H9 (cell line): ENCODE measurements around the gene BTLA. TPM values are rescaled to one million over a fixed set of nuclear protein-coding genes. Genes with fewer than 3 reads are reported as not detected.

Experiments used
- DNase-seq: peaks from one replicate; pipeline ENCODE4 v3.0.0-alpha.2; 2017
- H2AFZ ChIP-seq: one replicate; pipeline ENCODE4 v1.6.1; 2013; ENCODE audit warnings: mild to moderate bottlenecking, low read length, control low read depth, moderate library complexity
- H2AK5ac ChIP-seq: 2 replicates; pipeline ENCODE4 v1.6.1; 2013; ENCODE audit warnings: low read length, control low read depth, mixed read lengths; ENCODE audit not compliant: insufficient read length
- H2BK120ac ChIP-seq: one replicate; pipeline ENCODE4 v1.6.1; 2013; ENCODE audit warnings: low read depth, mild to moderate bottlenecking, low read length, control low read depth, inconsistent platforms; ENCODE audit not compliant: poor library complexity, severe bottlenecking
- H2BK12ac ChIP-seq: 2 replicates; pipeline ENCODE4 v1.6.1; 2013; ENCODE audit warnings: low read length, control low read depth, mixed read lengths, low read depth; ENCODE audit not compliant: insufficient read length
- H2BK15ac ChIP-seq: 2 replicates; pipeline ENCODE4 v1.6.1; 2013; ENCODE audit warnings: low read depth, low read length, control low read depth
- H2BK20ac ChIP-seq: one replicate; pipeline ENCODE4 v1.6.1; 2013; ENCODE audit warnings: low read depth, mild to moderate bottlenecking, low read length, control low read depth, inconsistent platforms; ENCODE audit not compliant: poor library complexity, severe bottlenecking
- H2BK5ac ChIP-seq: 2 replicates; pipeline ENCODE4 v1.6.1; 2013; ENCODE audit warnings: low read length, control low read depth, mixed read lengths; ENCODE audit not compliant: insufficient read length
- H3K14ac ChIP-seq: 2 replicates; pipeline ENCODE4 v1.6.1; 2013; ENCODE audit warnings: low read length, control low read depth; ENCODE audit not compliant: insufficient read depth
- H3K18ac ChIP-seq: 2 replicates; pipeline ENCODE4 v1.6.1; 2013; ENCODE audit warnings: low read depth, mild to moderate bottlenecking, mixed read lengths, low read length, control low read depth; ENCODE audit not compliant: insufficient read length
- H3K23ac ChIP-seq: 2 replicates; pipeline ENCODE4 v1.6.1; 2013; ENCODE audit warnings: low read length, control low read depth, mixed read lengths, low read depth; ENCODE audit not compliant: insufficient read length
- H3K23me2 ChIP-seq: 2 replicates; pipeline ENCODE4 v1.6.1; 2013; ENCODE audit warnings: low read depth, mild to moderate bottlenecking, mixed read lengths, low read length, control low read depth; ENCODE audit not compliant: insufficient read length, poor library complexity, severe bottlenecking
- H3K27ac ChIP-seq: 2 replicates; pipeline ENCODE4 v1.5.1; 2013; ENCODE audit warnings: low read length, control low read depth, mixed read lengths, low read depth; ENCODE audit not compliant: insufficient read length
- H3K27me3 ChIP-seq: 2 replicates; pipeline ENCODE4 v1.6.1; 2013; ENCODE audit warnings: low read length, control low read depth, inconsistent platforms; ENCODE audit not compliant: insufficient read depth
- H3K4ac ChIP-seq: 2 replicates; pipeline ENCODE4 v1.6.1; 2013; ENCODE audit warnings: low read depth, mild to moderate bottlenecking, control low read depth, inconsistent platforms, low read length, moderate library complexity
- H3K4me1 ChIP-seq: 2 replicates; pipeline ENCODE4 v1.6.1; 2013; ENCODE audit warnings: low read length, control low read depth, inconsistent platforms; ENCODE audit not compliant: insufficient read depth
- H3K4me2 ChIP-seq: 2 replicates; pipeline ENCODE4 v1.6.1; 2013; ENCODE audit warnings: low read length, control low read depth, mixed read lengths; ENCODE audit not compliant: insufficient read length, insufficient read depth
- H3K56ac ChIP-seq: 2 replicates; pipeline ENCODE4 v1.6.1; 2013; ENCODE audit warnings: low read depth, mild to moderate bottlenecking, mixed read lengths, low read length, control low read depth; ENCODE audit not compliant: insufficient read length
- H3K79me1 ChIP-seq: 2 replicates; pipeline ENCODE4 v1.6.1; 2013; ENCODE audit warnings: low read depth, mild to moderate bottlenecking, moderate library complexity, low read length, control low read depth, inconsistent platforms; ENCODE audit not compliant: insufficient read depth, poor library complexity, severe bottlenecking
- H3K79me2 ChIP-seq: 2 replicates; pipeline ENCODE4 v1.6.1; 2013; ENCODE audit warnings: low read length, control low read depth, inconsistent platforms; ENCODE audit not compliant: insufficient read depth
- H3K9ac ChIP-seq: 2 replicates; pipeline ENCODE4 v1.6.1; 2013; ENCODE audit warnings: low read length, control low read depth, mixed read lengths; ENCODE audit not compliant: insufficient read length; ENCODE audit errors: extremely low read depth
- H3K9me3 ChIP-seq: one replicate; pipeline ENCODE4 v1.6.1; 2013; ENCODE audit warnings: low read depth, low read length, inconsistent platforms; ENCODE audit not compliant: control insufficient read depth
- H3T11ph ChIP-seq: one replicate; pipeline ENCODE4 v1.6.1; 2013; ENCODE audit warnings: mild to moderate bottlenecking, low read length, control low read depth, inconsistent platforms
- H4K20me1 ChIP-seq: one replicate; pipeline ENCODE4 v1.6.1; 2013; ENCODE audit not compliant: control insufficient read depth, insufficient read length, insufficient read depth
- H4K5ac ChIP-seq: 2 replicates; pipeline ENCODE4 v1.6.1; 2013; ENCODE audit warnings: low read depth, mild to moderate bottlenecking, mixed read lengths, low read length, control low read depth; ENCODE audit not compliant: insufficient read length
- H4K8ac ChIP-seq: replicated peaks from 2 replicates; pipeline ENCODE4 v1.6.1; 2013; ENCODE audit warnings: low read length, control low read depth, mixed read lengths, low read depth; ENCODE audit not compliant: insufficient read length
- H4K91ac ChIP-seq: 2 replicates; pipeline ENCODE4 v1.6.1; 2013; ENCODE audit warnings: low read depth, mild to moderate bottlenecking, moderate library complexity, mixed read lengths, low read length, control low read depth; ENCODE audit not compliant: insufficient read length
- H3K27ac Mint-ChIP-seq, 3 experiments: 2 replicates in 2 of 3; 3 replicates in 1 of 3; pipeline ENCODE4 v1.8.0; 2020 to 2021; ENCODE audit warnings: mixed read lengths in 3 of 3, mild to moderate bottlenecking in 1 of 3, moderate library complexity in 1 of 3
- H3K27me3 Mint-ChIP-seq: 2 replicates; pipeline ENCODE4 v1.8.0; 2021; ENCODE audit warnings: low read depth, mild to moderate bottlenecking, moderate library complexity, mixed read lengths
- H3K36me3 Mint-ChIP-seq, 3 experiments: 2 replicates in 2 of 3; 3 replicates in 1 of 3; pipeline ENCODE4 v1.8.0; 2020 to 2021; ENCODE audit warnings: low read depth in 3 of 3, mixed read lengths in 3 of 3; ENCODE audit not compliant: insufficient read depth in 1 of 3
- H3K4me1 Mint-ChIP-seq, 2 experiments: 2 replicates each; pipeline ENCODE4 v1.8.0; 2020; ENCODE audit warnings: mixed read lengths in 2 of 2
- H3K4me3 Mint-ChIP-seq, 2 experiments: 2 replicates in 1 of 2; 3 replicates in 1 of 2; pipeline ENCODE4 v1.8.0; 2020 to 2021; ENCODE audit warnings: mild to moderate bottlenecking in 2 of 2, mixed read lengths in 2 of 2, moderate library complexity in 1 of 2
- H3K9me3 Mint-ChIP-seq, 2 experiments: 2 replicates in 1 of 2; 3 replicates in 1 of 2; pipeline ENCODE4 v1.8.0; 2020; ENCODE audit warnings: mild to moderate bottlenecking in 2 of 2, mixed read lengths in 2 of 2, moderate library complexity in 1 of 2
- WGBS: extraction: QIAGEN DNeasy Blood & Tissue Kit; methylation state at CpG from one replicate; pipeline ENCODE4 v1.1.7; 2013; ENCODE audit warnings: missing lambda C conversion rate, low lambda C conversion rate, mixed read lengths; ENCODE audit not compliant: insufficient read length; ENCODE audit errors: extremely low coverage; 5-methylcytosine and 5-hydroxymethylcytosine counted together
- total RNA-seq: library from RNA; stranded (reverse); gene quantifications from 2 replicates; pipeline ENCODE4 v1.2.1, GENCODE V29; 2021
- TF ChIP-seq, protein P1 (sequence below): fragments of 200-600 bp; sonication (generic); conservative IDR thresholded peaks from 3 replicates; pipeline ENCODE4 v1.8.0; 2021; ENCODE audit warnings: antibody characterized with exemption, mild to moderate bottlenecking

The BTLA gene
- total RNA-seq, 1 experiment from 2014 or later = not detected

DNA sequence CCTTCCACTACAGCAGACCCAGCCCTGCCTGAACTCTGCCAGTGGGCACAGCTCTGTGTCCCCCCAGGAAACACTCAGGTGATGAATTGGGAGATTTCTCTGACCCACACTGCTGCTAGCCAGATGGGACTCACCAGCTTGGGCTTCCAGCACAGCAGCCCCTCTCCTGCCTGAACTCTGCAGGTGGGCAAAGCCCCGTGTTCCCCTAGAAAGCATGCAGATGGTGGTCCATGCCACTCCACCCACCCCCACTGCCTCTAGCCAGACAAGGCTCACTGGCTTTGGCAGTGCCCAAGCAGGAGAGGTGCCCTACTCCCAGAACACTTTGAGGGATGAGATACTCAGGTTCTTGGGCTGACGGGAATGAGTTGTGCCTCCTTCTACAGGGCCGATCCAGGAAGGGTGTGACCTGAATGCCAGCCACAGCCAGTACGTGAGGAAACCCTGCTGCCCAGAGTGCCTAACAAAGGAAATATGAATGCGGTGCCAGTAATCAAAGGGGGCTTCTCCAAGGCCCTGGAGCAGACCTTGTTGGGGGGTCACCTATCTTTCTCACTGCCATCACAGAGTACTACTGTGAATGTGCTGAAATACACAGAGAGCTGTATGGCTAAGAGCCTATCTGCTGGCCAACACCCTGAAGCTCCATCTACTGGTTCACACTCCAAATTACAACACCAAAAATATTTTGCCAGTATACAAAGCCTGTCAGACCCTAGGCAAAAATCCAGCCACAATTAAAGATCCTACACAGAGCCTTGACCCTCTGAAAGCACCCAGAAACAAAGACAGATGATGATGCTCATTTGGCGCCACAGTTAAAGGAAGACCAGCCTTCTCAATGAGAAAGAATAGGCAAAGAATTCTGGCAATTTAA, 61.9 kb downstream of the BTLA start:
- no peak overlapping the region for H2BK12ac ChIP-seq
- no peak overlapping the region for H3K23ac ChIP-seq
- no peak overlapping the region for H2BK5ac ChIP-seq
- H3T11ph ChIP-seq = no peak overlapping the region
- H4K8ac ChIP-seq = no peak overlapping the region
- no peak overlapping the region for H2AFZ ChIP-seq
- no peak overlapping the region for H3K27ac ChIP-seq
- Mint-ChIP-seq H3K4me1 (no peaks in the 10 kb centered on the region), H3K9me3 (peaks cover 46 to 56% of the 10 kb centered on the region in 2 experiments), H3K27me3 (no peaks in the 10 kb centered on the region; the same call in 1 of the 2 replicates), H3K4me3 (no peak overlapping the region), H3K36me3 (peaks cover 31 to 59% (median 49%) of the 10 kb centered on the region in 3 experiments), H3K27ac (no peak overlapping the region)
- H3K18ac ChIP-seq = no peak overlapping the region
- no CpG with 5 or more reads among the region's 6 CpGs for WGBS
- H3K4ac ChIP-seq = no peak overlapping the region
- no peaks in the 10 kb centered on the region for H4K20me1 ChIP-seq
- H4K5ac ChIP-seq = no peak overlapping the region
- H3K4me2 ChIP-seq = no peak overlapping the region
- no peaks in the 10 kb centered on the region for H3K23me2 ChIP-seq
- no peaks in the 10 kb centered on the region for H3K79me2 ChIP-seq
- TF ChIP-seq, protein P1, sequence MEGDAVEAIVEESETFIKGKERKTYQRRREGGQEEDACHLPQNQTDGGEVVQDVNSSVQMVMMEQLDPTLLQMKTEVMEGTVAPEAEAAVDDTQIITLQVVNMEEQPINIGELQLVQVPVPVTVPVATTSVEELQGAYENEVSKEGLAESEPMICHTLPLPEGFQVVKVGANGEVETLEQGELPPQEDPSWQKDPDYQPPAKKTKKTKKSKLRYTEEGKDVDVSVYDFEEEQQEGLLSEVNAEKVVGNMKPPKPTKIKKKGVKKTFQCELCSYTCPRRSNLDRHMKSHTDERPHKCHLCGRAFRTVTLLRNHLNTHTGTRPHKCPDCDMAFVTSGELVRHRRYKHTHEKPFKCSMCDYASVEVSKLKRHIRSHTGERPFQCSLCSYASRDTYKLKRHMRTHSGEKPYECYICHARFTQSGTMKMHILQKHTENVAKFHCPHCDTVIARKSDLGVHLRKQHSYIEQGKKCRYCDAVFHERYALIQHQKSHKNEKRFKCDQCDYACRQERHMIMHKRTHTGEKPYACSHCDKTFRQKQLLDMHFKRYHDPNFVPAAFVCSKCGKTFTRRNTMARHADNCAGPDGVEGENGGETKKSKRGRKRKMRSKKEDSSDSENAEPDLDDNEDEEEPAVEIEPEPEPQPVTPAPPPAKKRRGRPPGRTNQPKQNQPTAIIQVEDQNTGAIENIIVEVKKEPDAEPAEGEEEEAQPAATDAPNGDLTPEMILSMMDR = peak; percentile 70
- H3K27me3 ChIP-seq = no peaks in the 10 kb centered on the region
- no peak overlapping the region for H2AK5ac ChIP-seq
- DNase-seq = peak; percentile 45
- H2BK120ac ChIP-seq = no peak overlapping the region
- H3K4me1 ChIP-seq = no peaks in the 10 kb centered on the region
- no peak overlapping the region for H3K56ac ChIP-seq
- H4K91ac ChIP-seq = no peak overlapping the region
- no peaks in the 10 kb centered on the region for H3K79me1 ChIP-seq
- H3K14ac ChIP-seq = no peak overlapping the region
- peaks cover 8% of the 10 kb centered on the region for H3K9me3 ChIP-seq
- no peak overlapping the region for H2BK20ac ChIP-seq
- no peak overlapping the region for H3K9ac ChIP-seq
- no peak overlapping the region for H2BK15ac ChIP-seq
